Parathyroid adenoma (tissue), 2 donors: ENCODE data around the gene EEF1AKMT4.

Source experiments
- H2AFZ ChIP-seq: fragments of 300-600 bp; sonication (generic); one replicate; pipeline ENCODE4 v1.7.0; 2017; ENCODE audit warnings: antibody characterized with exemption, mild to moderate bottlenecking
- H3K27ac ChIP-seq: fragments of 300-600 bp; sonication (generic); one replicate; pipeline ENCODE4 v1.7.0; 2017
- H3K27me3 ChIP-seq: fragments of 300-600 bp; sonication (generic); one replicate; pipeline ENCODE4 v1.7.0; 2017; ENCODE audit warnings: low read length; ENCODE audit not compliant: control insufficient read depth, insufficient read depth
- H3K36me3 ChIP-seq: fragments of 300-600 bp; sonication (generic); one replicate; pipeline ENCODE4 v1.7.0; 2017; ENCODE audit warnings: low read length; ENCODE audit not compliant: control insufficient read depth, insufficient read depth
- H3K4me1 ChIP-seq: fragments of 300-600 bp; sonication (generic); one replicate; pipeline ENCODE4 v1.7.0; 2017; ENCODE audit warnings: control low read depth
- H3K4me2 ChIP-seq: fragments of 300-600 bp; sonication (generic); one replicate; pipeline ENCODE4 v1.7.0; 2017; ENCODE audit warnings: low read length
- H3K4me3 ChIP-seq: fragments of 300-600 bp; sonication (generic); one replicate; pipeline ENCODE4 v1.7.0; 2017; ENCODE audit warnings: low read depth, low read length
- H3K79me2 ChIP-seq: fragments of 300-600 bp; sonication (generic); one replicate; pipeline ENCODE4 v1.7.0; 2017; ENCODE audit warnings: control low read depth
- H3K9ac ChIP-seq: fragments of 300-600 bp; sonication (generic); one replicate; pipeline ENCODE4 v1.7.0; 2017; ENCODE audit warnings: mild to moderate bottlenecking
- H3K9me3 ChIP-seq: fragments of 300-600 bp; sonication (generic); one replicate; pipeline ENCODE4 v1.7.0; 2017; ENCODE audit warnings: low read length; ENCODE audit not compliant: control insufficient read depth
- CTCF ChIP-seq: fragments of 300-600 bp; sonication (generic); IDR thresholded peaks from one replicate; pipeline ENCODE4 v1.7.0; 2017; ENCODE audit warnings: antibody characterized with exemption, mild to moderate bottlenecking
- donor health status: primary hyperparathyroidism.

EEF1AKMT4 gene

GRCh38 chr3:184248454-184249411, 739 bp upstream of the EEF1AKMT4 start, which contains the start of gene ALG3:
Gene ALG3, minus strand, starts transcription at chr3:184248962. Its CDS starts 22 bp downstream, at chr3:184248940.
- H3K27ac ChIP-seq, result peak within 1 kb of the TSS; percentile 82
- no peaks in the 10 kb centered on the region for H3K9me3 ChIP-seq
- peak within 1 kb of the TSS; percentile 88 for H2AFZ ChIP-seq
- H3K79me2 ChIP-seq, result no peaks in the 10 kb centered on the region
- no peaks in the 10 kb centered on the region for H3K27me3 ChIP-seq
- H3K9ac ChIP-seq, result no peak within 1 kb of the TSS
- no peaks in the 10 kb centered on the region for H3K36me3 ChIP-seq
- TF ChIP-seq CTCF, result no peak
- peak within 1 kb of the TSS; percentile 71 for H3K4me3 ChIP-seq
- H3K4me1 ChIP-seq, result no peaks in the 10 kb centered on the region
- H3K4me2 ChIP-seq, result peak within 1 kb of the TSS; percentile 90

- Histone ChIP-seq H3K36me3 (no peaks in the 10 kb centered on the region), H2AFZ (peak overlapping the region; percentile 88), H3K27ac (peak overlapping the region; percentile 82)
Observed at GRCh38 chr3:184250167-184250828, 826 bp downstream of the EEF1AKMT4 start.

GRCh38 chr3:184255291-184256039, 6.0 kb downstream of the EEF1AKMT4 start:
- H3K9ac ChIP-seq, result no peak overlapping the region
- H3K4me2 ChIP-seq, result no peak overlapping the region
- no peak overlapping the region for H3K4me3 ChIP-seq
- H3K27me3 ChIP-seq, result no peaks in the 10 kb centered on the region
- H3K9me3 ChIP-seq, result no peaks in the 10 kb centered on the region
- no peaks in the 10 kb centered on the region for H3K36me3 ChIP-seq
- TF ChIP-seq CTCF, result no peak
- no peak overlapping the region for H3K27ac ChIP-seq
- peaks cover 2% of the 10 kb centered on the region for H3K4me1 ChIP-seq
- no peaks in the 10 kb centered on the region for H3K79me2 ChIP-seq
- no peak overlapping the region for H2AFZ ChIP-seq

More at GRCh38 chr3:184250167-184250828, 826 bp downstream of the EEF1AKMT4 start:
- peak; percentile 97 for TF ChIP-seq CTCF
- H3K9ac ChIP-seq, result no peak overlapping the region
- no peaks in the 10 kb centered on the region for H3K4me1 ChIP-seq
- no peaks in the 10 kb centered on the region for H3K79me2 ChIP-seq
- peak overlapping the region; percentile 90 for H3K4me2 ChIP-seq
- H3K27me3 ChIP-seq, result no peaks in the 10 kb centered on the region
- no peaks in the 10 kb centered on the region for H3K9me3 ChIP-seq
- H3K4me3 ChIP-seq, result peak overlapping the region; percentile 71

GRCh38 chr3:184257083-184257915, 7.8 kb downstream of the EEF1AKMT4 start:
- Histone ChIP-seq H3K4me1 (peaks cover 5% of the 10 kb centered on the region), H2AFZ (no peak overlapping the region), H3K9me3 (no peaks in the 10 kb centered on the region), H3K9ac (no peak overlapping the region), H3K4me3 (no peak overlapping the region), H3K79me2 (no peaks in the 10 kb centered on the region), H3K36me3 (no peaks in the 10 kb centered on the region), H3K27ac (no peak overlapping the region), H3K4me2 (no peak overlapping the region), H3K27me3 (peaks cover 4% of the 10 kb centered on the region)
- TF ChIP-seq CTCF, result no peak
